NCI-H2081 treated with DMSO at 0.1 percent for 48 hours (cell line): ENCODE results near the gene OTUB1.

ENCODE experiments used
- DNase-seq: peaks from one replicate; lab custom pipeline; 2025; lab: John Stamatoyannopoulos, UW

Gene OTUB1

DNA sequence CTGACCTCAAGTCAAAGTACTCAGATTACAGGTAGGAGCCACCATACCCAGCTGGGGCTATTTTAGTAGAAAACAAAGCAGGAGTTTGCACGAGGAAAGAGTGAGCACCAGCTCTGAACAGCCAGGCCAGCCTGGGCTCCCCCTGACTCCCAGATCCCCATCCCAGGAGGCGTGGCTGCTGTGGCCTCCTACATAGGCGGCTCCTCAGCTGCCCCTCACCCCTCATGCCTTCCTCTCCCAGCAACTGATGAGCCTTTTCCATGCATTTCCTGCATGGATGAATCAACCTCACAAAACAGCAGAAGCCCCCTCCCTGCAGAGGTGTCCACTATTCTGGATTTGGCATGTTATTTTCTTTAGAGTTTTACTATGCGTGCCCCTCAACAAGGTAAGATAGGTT lies 39.0 kb downstream of the OTUB1 start:
- DNase-seq, result no peak

DNA sequence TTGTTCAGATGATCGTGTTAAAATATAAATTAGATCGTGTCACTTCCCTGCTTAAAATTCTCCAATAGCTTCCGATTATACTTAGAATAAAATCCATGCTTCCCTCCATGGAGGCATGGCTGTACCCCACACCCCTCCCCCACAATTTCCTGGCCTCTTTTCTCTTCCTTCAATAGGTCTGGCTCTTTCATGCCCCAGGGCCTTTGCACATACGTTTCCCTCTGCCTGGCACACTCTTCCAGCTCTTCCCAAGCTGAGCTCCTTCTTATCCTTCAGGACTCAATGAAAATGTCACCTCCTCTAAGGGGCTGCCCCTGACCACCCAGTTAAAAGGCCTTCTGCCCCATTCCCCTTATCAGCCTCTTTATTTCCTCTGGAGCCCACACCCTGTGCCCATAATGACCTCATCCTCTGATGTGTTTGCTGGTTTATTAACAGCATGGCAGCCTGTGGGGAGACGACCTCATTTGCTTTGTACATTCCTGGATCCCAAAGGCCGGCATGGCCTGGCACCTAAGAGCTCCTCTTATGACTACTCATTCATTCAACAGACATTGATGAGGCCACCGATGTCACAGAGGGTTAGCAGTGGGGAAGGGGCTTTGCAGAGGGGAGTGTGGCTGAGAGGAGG lies 40.5 kb downstream of the OTUB1 start:
- DNase-seq, result no peak

GRCh38 chr11:64027651-64028397 lies 41.6 kb downstream of the OTUB1 start:
- no peak for DNase-seq

DNA sequence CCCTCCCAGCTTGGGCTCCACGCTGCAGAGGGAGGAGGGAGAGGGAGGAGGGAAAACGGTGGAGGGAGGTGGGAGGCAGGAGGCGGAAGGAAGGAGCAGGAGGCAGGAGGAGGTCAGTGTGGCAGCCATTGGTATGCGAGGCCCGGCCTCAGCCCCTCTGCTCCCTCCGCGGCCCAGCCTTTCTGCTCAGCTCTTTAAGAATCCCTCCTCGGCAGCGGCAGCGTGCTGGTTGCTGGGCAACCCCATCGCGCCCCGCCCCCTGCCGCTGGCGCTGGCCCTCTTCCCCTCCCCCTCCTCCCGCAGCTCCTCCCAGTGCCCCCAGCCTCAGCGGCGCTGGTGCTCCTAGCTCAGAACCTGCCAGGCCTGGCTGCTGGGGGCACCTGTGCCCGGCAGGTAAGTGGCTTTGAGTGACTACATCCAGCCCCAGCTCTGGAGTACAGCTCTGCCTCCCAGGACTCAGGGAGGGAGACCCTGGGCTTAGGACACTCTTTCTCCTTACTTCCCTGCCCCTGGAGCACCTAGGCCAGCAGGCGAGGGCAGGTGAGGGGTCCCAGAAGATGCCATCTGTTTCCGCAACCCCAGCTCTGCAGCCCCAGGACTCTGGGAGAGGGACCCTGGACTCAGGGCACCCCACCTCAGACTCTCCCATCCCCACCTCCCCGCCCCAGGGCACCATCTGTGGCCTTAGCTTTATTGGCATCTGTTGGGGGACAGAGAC lies 42.3 kb downstream of the OTUB1 start:
- no peak for DNase-seq

DNA sequence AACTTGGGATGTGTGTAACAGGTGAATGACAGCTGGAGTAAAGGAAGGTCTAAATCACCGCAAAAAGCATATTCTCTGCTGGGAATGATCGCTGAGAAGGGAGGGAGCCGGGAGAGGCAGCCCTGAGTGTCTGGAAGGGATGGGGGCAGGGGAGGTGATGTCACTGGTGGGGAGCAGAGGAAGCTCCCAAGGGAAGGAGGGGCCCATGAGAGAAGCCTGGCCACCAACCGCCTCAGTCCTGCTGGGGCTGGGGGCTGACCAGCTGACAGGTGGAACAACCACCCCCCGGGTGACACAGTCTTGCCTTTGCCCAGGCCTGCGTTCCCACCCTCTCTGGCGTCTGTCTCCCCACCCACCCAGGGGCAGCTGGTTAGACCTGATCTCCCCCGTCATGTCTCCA lies 43.5 kb downstream of the OTUB1 start:
- no peak for DNase-seq

DNA sequence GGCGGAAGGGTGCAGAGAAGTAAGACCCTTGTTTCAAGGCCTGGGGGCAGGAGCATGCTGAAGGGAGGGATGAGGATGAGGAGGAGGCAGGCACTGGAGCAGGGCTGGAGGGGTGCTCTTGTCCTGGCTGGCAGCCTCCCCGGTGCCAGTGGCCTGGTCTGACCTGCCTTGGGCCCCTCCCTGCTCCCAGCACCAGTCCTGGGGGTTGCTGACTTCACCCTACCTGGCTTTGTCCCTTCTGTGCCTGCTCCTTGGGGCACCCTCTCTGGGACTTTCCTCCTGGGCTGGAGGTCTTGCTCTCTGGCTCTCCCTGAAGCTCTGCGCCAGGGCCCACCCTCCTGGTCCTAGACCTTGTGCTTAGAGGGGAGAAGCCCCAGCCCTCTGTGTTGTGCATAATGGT lies 44.8 kb downstream of the OTUB1 start:
- DNase-seq, result no peak

GRCh38 chr11:64032050-64032449 lies 45.8 kb downstream of the OTUB1 start:
- no peak for DNase-seq

GRCh38 chr11:64034411-64034811 lies 48.2 kb downstream of the OTUB1 start:
- DNase-seq, result no peak

- no peak for DNase-seq
Observed at GRCh38 chr11:64035081-64035524, 48.9 kb downstream of the OTUB1 start.

GRCh38 chr11:64035576-64035975 lies 49.3 kb downstream of the OTUB1 start, which contains the start of gene FLRT1:
Gene FLRT1 (plus strand): TSS chr11:64035931. CDS start chr11:64116268, 80,337 bp downstream.
- DNase-seq, result no peak

DNA sequence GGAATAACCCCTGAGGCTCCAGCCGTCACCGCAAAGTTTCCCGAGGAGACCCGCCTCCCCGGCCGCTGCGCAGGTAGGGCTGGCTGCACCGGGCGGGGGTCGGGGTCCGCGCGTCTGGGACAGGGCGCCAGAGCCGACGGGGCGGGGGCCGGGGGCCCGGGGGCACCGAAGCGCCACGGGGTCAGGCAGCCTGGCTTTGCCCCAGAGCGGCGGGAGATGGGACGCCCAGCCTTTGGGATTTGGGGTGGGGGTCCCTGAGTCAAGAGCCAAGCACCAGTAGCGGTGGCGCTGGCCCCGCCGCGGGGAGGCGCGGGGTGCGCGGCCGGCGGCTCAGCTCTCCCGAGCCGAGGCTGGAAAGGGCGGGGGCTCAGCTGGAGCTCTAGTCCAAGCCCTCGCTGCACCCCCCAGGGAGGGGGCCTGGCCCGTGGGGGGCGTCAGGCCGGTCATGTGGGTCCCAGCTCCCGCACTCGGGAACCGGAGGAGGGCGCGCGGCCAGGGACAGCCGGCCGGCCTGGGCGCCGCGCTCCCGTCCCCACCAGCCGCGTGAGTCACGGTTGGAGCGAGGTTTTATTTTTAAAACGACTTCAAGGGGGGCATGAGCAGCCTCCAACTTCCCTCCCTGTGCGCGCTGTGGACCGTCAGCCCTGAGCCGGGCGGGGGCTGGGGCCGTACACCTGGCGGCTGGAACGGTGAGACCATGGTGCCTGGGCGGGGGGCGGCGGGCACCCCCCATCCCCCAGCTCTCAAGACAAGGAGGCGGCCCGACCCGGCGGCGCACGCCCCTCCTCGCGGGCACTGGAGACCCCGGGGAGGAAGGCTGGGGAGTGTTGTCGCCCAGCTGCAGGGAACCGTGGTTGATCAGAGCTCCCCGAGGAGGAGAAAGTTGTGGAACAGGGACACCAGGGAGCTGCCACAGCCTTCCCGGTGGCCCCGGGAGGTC lies 50.1 kb downstream of the OTUB1 start:
- DNase-seq, result no peak

DNA sequence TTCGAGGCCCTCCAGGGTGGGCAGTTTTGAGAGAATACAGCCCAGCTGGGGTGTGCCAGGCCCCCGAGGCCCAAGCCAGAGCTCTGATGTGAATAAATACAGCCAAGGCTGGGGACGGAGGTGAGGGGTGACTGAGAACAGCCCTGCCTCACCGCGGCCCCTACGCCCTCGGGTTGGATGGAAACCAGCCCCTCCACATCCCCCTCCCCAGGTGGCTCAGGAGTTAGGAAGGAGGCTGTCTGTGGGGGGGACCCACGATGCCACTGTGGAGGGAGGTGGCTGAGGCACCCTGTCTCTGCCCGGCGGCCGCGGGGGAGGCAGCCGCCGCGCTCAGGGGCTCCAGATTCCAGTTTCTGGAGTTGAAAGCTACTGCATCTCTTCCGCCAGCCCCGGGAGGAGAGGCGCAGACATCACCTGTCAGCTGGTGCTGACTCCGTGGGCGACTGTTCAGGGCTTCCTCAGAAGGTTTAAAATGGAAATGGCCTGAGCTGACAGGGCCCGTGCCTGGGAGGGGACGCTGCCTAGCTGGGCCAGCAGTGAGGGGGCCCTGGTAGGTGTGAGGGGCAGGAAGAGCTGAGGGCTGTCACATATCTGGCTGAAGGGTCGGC lies 50.9 kb downstream of the OTUB1 start:
- no peak for DNase-seq

DNA sequence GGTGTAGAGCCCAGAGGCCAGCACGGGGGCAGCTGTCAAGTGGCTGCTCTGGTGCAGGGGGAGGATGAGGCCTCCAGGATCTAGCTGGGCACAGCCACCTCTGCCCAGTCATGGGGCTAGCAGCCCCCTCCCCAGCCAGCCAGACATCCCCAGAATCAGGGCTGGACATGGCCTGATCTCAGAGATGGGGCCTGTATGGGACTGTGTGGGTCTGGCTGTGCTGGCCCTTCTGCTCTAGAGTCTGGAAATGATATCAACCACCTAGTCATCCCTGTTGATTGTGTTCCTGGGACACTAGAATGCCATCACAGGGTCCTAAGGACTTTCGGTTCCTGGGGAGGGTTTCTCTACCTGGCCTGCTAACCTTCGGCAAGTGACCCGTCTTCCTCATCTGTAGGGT lies 52.3 kb downstream of the OTUB1 start:
- DNase-seq, result no peak

DNA sequence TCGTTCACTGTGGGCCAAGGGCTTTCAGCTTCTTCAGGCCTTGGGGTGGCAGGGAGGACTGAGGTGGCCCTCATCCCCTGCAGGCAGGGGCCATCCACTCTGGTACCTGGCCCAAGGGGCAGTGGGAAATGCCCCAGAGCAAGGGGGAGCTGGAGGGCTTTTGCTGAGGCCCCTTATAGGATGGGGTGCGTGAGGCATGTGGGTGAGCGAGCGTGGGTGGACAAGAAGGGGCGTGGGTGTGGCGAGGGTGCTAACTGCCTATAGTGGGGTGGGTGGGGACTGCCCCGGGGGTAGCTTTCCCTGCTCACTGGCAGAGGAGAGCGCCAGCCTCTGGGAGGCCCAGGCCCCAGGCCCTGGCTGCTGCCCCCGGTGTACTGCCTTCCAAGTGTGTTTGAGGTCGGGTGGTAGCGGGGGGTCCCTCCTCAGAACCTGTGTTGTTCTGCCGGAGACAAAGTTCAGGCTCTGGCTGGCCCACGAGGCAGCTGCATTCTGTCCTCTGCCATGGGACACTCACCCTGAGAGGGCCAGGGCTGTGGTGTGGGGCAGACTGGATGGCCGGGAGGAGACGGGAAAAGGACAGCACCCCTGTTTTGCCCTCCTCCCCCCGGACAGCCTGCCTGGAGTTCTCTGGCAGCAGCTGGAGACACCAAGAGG lies 52.9 kb downstream of the OTUB1 start:
- no peak for DNase-seq

DNA sequence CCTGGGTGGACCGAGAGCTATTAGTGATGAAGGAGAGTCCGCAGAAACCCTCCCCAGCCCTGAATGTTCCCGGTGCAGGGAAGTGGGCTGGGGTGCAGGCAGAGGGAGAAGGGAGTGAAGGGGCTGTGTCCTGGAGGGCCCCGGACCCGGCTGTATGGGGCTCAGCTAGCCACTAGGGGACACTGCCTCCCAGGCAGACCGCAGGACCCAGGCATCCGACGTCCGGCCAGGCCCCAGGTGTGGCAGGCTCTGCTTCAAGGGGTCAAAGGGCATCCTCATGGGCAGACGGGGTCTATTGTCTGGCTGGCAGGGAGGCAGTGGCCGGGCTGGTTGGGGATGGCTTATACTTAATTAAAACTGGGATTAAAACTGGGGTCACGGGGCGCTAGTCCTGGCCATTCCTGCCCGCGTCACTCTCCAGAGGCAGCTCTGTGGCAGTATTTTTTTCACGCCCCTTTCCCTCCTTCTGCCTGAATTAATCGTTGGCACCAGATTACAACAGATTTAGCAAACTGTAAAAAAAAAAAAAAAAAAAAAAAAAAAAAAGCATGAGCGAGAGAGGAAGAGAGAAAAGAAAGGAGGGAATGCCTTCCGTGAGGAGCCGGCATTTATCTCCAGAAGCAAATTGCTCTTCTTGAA lies 54.6 kb downstream of the OTUB1 start:
- no peak for DNase-seq

- no peak for DNase-seq
Observed at GRCh38 chr11:64041846-64042245, 55.6 kb downstream of the OTUB1 start.

DNA sequence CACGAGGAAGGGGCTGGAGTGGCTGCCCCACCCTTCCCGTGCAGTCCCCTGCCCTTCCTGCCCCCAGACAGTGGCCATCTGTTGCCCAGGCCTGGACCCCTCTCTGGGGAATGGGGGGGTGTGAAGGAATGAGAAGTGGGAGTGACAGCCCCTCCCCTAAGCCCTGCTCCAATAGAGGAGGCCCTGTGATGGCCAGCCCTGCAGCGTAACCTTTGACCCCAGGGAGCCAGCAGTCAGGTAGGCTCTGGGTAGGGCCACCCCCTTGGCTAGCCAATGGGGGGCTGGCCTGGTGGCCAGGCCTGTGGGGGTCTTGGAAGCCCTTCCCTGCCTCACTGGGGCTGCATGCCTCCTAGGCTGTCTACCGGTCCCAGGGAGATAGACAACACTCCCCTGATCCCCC lies 56.1 kb downstream of the OTUB1 start:
- no peak for DNase-seq

GRCh38 chr11:64043545-64043944 lies 57.3 kb downstream of the OTUB1 start:
- DNase-seq, result no peak

- DNase-seq, result peak; percentile 57
Observed at GRCh38 chr11:64044730-64045393, 58.6 kb downstream of the OTUB1 start.

GRCh38 chr11:64045700-64046099 lies 59.5 kb downstream of the OTUB1 start:
- DNase-seq, result no peak
